Mesenchymal stem cell (in vitro differentiated cells and primary cell): ENCODE measurements around the gene AJAP1.

Experiments
- DNase-seq: peaks from one replicate; pipeline ENCODE4 v3.0.0-alpha.2; 2013
- H2AFZ ChIP-seq: one replicate; pipeline ENCODE4 v1.6.1; 2013; ENCODE audit warnings: low read depth, mild to moderate bottlenecking, control low read depth, inconsistent platforms, low read length, moderate library complexity
- H2AK5ac ChIP-seq: 2 replicates; pipeline ENCODE4 v1.6.1; 2013; ENCODE audit warnings: low read length, moderate library complexity, mild to moderate bottlenecking, inconsistent platforms; ENCODE audit not compliant: severe bottlenecking
- H2BK120ac ChIP-seq: one replicate; pipeline ENCODE4 v1.6.1; 2013; ENCODE audit warnings: low read depth, mild to moderate bottlenecking, inconsistent platforms, low read length, moderate library complexity
- H2BK12ac ChIP-seq, 2 experiments: one replicate each; pipeline ENCODE4 v1.6.1; 2013; ENCODE audit warnings: inconsistent platforms in 2 of 2, low read length in 2 of 2, mild to moderate bottlenecking in 2 of 2, moderate library complexity in 2 of 2, control low read depth in 1 of 2
- H2BK15ac ChIP-seq: one replicate; pipeline ENCODE4 v1.6.1; 2013; ENCODE audit warnings: mild to moderate bottlenecking, low read depth, inconsistent platforms; ENCODE audit not compliant: poor library complexity, severe bottlenecking
- H2BK5ac ChIP-seq: 2 replicates; pipeline ENCODE4 v1.6.1; 2013; ENCODE audit warnings: low read depth, mild to moderate bottlenecking, low read length, control low read depth, inconsistent platforms; ENCODE audit not compliant: poor library complexity, severe bottlenecking
- H3K14ac ChIP-seq, 2 experiments: one replicate each; pipeline ENCODE4 v1.6.1; 2013; ENCODE audit warnings: inconsistent platforms in 2 of 2, low read length in 2 of 2, control low read depth in 1 of 2, mild to moderate bottlenecking in 1 of 2, moderate library complexity in 1 of 2
- H3K18ac ChIP-seq, 2 experiments: one replicate each; pipeline ENCODE4 v1.6.1; 2013; ENCODE audit warnings: inconsistent platforms in 2 of 2, low read length in 2 of 2, control low read depth in 1 of 2, low read depth in 1 of 2, mild to moderate bottlenecking in 1 of 2
- H3K23ac ChIP-seq, 2 experiments: one replicate each; pipeline ENCODE4 v1.6.1; 2013; ENCODE audit warnings: inconsistent platforms in 2 of 2, low read length in 2 of 2, mild to moderate bottlenecking in 2 of 2, moderate library complexity in 2 of 2, control low read depth in 1 of 2
- H3K27ac ChIP-seq: 2 replicates; pipeline ENCODE4 v1.5.1; 2013; ENCODE audit warnings: mild to moderate bottlenecking, moderate library complexity, low read length, control low read depth, inconsistent platforms; ENCODE audit not compliant: poor library complexity, severe bottlenecking
- H3K27me3 ChIP-seq, 2 experiments: 2 replicates each; pipeline versions ENCODE4 v1.6.1 to v1.7.0; 2013; ENCODE audit warnings: low read length in 2 of 2, mild to moderate bottlenecking in 2 of 2, moderate library complexity in 2 of 2, control low read depth in 1 of 2, inconsistent platforms in 1 of 2; ENCODE audit not compliant: control insufficient read depth in 1 of 2, insufficient read depth in 1 of 2
- H3K36me3 ChIP-seq, 2 experiments: 2 replicates each; pipeline versions ENCODE4 v1.6.1 to v1.7.0; 2013; ENCODE audit warnings: low read length in 2 of 2, control low read depth in 1 of 2, inconsistent platforms in 1 of 2, low read depth in 1 of 2, mild to moderate bottlenecking in 1 of 2; ENCODE audit not compliant: insufficient read depth in 2 of 2, control insufficient read depth in 1 of 2
- H3K4ac ChIP-seq, 2 experiments: one replicate each; pipeline ENCODE4 v1.6.1; 2013; ENCODE audit warnings: inconsistent platforms in 2 of 2, low read length in 2 of 2, mild to moderate bottlenecking in 2 of 2, moderate library complexity in 2 of 2, control low read depth in 1 of 2, low read depth in 1 of 2
- H3K4me1 ChIP-seq: 2 replicates; pipeline ENCODE4 v1.6.1; 2013; ENCODE audit warnings: low read depth, low read length, control low read depth; ENCODE audit not compliant: control insufficient read depth, insufficient read depth
- H3K4me2 ChIP-seq: 2 replicates; pipeline ENCODE4 v1.6.1; 2013; ENCODE audit warnings: low read length, mild to moderate bottlenecking, inconsistent platforms; ENCODE audit not compliant: poor library complexity, severe bottlenecking
- H3K4me3 ChIP-seq, 2 experiments: 2 replicates each; pipeline versions ENCODE4 v1.5.1 to v1.7.0; 2013; ENCODE audit warnings: low read length in 2 of 2, mild to moderate bottlenecking in 2 of 2, control low read depth in 1 of 2, low read depth in 1 of 2; ENCODE audit not compliant: insufficient read depth in 1 of 2
- H3K79me1 ChIP-seq: replicated peaks from 2 replicates; pipeline ENCODE4 v1.6.1; 2013; ENCODE audit warnings: mild to moderate bottlenecking, control low read depth, low read length, inconsistent platforms; ENCODE audit not compliant: poor library complexity, severe bottlenecking
- H3K9ac ChIP-seq: 2 replicates; pipeline ENCODE4 v1.7.0; 2013; ENCODE audit warnings: mild to moderate bottlenecking, low read length, moderate library complexity
- H3K9me3 ChIP-seq: 2 replicates; pipeline ENCODE4 v1.7.0; 2013; ENCODE audit warnings: mild to moderate bottlenecking, low read length; ENCODE audit not compliant: control insufficient read depth
- H4K8ac ChIP-seq: one replicate; pipeline ENCODE4 v1.6.1; 2013; ENCODE audit warnings: inconsistent platforms, mild to moderate bottlenecking, low read length, moderate library complexity
- H4K91ac ChIP-seq: one replicate; pipeline ENCODE4 v1.6.1; 2013; ENCODE audit warnings: mild to moderate bottlenecking, low read length, inconsistent platforms
- WGBS: methylation state at CpG from one replicate; pipeline ENCODE4 v1.1.7; 2013; ENCODE audit warnings: mixed read lengths; 5-methylcytosine and 5-hydroxymethylcytosine counted together

AJAP1 gene

GRCh38 chr1:4756851-4757580 lies 102.6 kb downstream of the AJAP1 start:
- no peak overlapping the region for H2BK12ac ChIP-seq
- H3K23ac ChIP-seq = no peak overlapping the region
- H3K4me3 ChIP-seq = no peak overlapping the region
- no peaks in the 10 kb centered on the region for H3K79me1 ChIP-seq
- no peak overlapping the region for H2BK15ac ChIP-seq
- H3K9me3 ChIP-seq = peaks cover 10% of the 10 kb centered on the region
- peaks cover 2% of the 10 kb centered on the region for H3K4me1 ChIP-seq
- H2AK5ac ChIP-seq = no peak overlapping the region
- WGBS = 45% methylated on average over 10 of the region's 10 CpGs
- no peak overlapping the region for H4K91ac ChIP-seq
- H3K14ac ChIP-seq = no peak overlapping the region
- H2BK5ac ChIP-seq = no peak overlapping the region
- no peak overlapping the region for H3K9ac ChIP-seq
- H2BK120ac ChIP-seq = no peak overlapping the region
- H4K8ac ChIP-seq = no peak overlapping the region
- no peak overlapping the region for H2AFZ ChIP-seq
- H3K18ac ChIP-seq = no peak overlapping the region
- H3K36me3 ChIP-seq = no peaks in the 10 kb centered on the region
- DNase-seq = no peak
- no peak overlapping the region for H3K4me2 ChIP-seq
- no peak overlapping the region for H3K27ac ChIP-seq
- no peaks in the 10 kb centered on the region for H3K27me3 ChIP-seq
- no peak overlapping the region for H3K4ac ChIP-seq

- WGBS = 84% methylated on average over 8 of the region's 8 CpGs
- H3K9me3 ChIP-seq = peaks cover under 1% of the 10 kb centered on the region
These were observed 105.3 kb downstream of the AJAP1 start for GRCh38 chr1:4759671-4760070.

GRCh38 chr1:4760088-4760487 lies 105.7 kb downstream of the AJAP1 start:
- no peaks in the 10 kb centered on the region for H3K27me3 ChIP-seq
- no peak overlapping the region for H2BK5ac ChIP-seq
- H3K4ac ChIP-seq = no peak overlapping the region
- H3K14ac ChIP-seq = no peak overlapping the region
- H4K8ac ChIP-seq = no peak overlapping the region
- no peak for DNase-seq
- H3K4me3 ChIP-seq = no peak overlapping the region
- no peak overlapping the region for H3K4me2 ChIP-seq
- no peak overlapping the region for H2AK5ac ChIP-seq
- H2BK12ac ChIP-seq = no peak overlapping the region
- H2BK15ac ChIP-seq = no peak overlapping the region
- no peak overlapping the region for H2BK120ac ChIP-seq
- H4K91ac ChIP-seq = peak overlapping the region; percentile 25
- no peak overlapping the region for H3K9ac ChIP-seq
- H3K36me3 ChIP-seq = no peaks in the 10 kb centered on the region
- H3K4me1 ChIP-seq = peaks cover 2% of the 10 kb centered on the region
- no peaks in the 10 kb centered on the region for H3K79me1 ChIP-seq
- H3K18ac ChIP-seq = no peak overlapping the region
- H2AFZ ChIP-seq = no peak overlapping the region
- H3K27ac ChIP-seq = no peak overlapping the region
- H3K9me3 ChIP-seq = no peaks in the 10 kb centered on the region
- WGBS = 64% methylated on average over 5 of the region's 5 CpGs
- no peak overlapping the region for H3K23ac ChIP-seq

More at GRCh38 chr1:4759671-4760070, 105.3 kb downstream of the AJAP1 start:
- H3K14ac ChIP-seq = no peak overlapping the region
- H4K8ac ChIP-seq = no peak overlapping the region
- peaks cover 2% of the 10 kb centered on the region for H3K4me1 ChIP-seq
- no peak overlapping the region for H3K4me2 ChIP-seq
- no peaks in the 10 kb centered on the region for H3K36me3 ChIP-seq
- no peak overlapping the region for H3K23ac ChIP-seq
- no peak overlapping the region for H2BK15ac ChIP-seq
- no peak overlapping the region for H3K27ac ChIP-seq
- H3K4ac ChIP-seq = no peak overlapping the region
- no peak overlapping the region for H2AFZ ChIP-seq
- H3K27me3 ChIP-seq = no peaks in the 10 kb centered on the region
- H2BK12ac ChIP-seq = no peak overlapping the region
- H3K4me3 ChIP-seq = no peak overlapping the region
- no peak overlapping the region for H2AK5ac ChIP-seq
- no peak overlapping the region for H3K9ac ChIP-seq
- H3K18ac ChIP-seq = no peak overlapping the region
- no peak for DNase-seq
- no peak overlapping the region for H4K91ac ChIP-seq
- no peak overlapping the region for H2BK5ac ChIP-seq
- H3K79me1 ChIP-seq = no peaks in the 10 kb centered on the region
- H2BK120ac ChIP-seq = no peak overlapping the region

GRCh38 chr1:4761324-4761723 lies 106.9 kb downstream of the AJAP1 start:
- H3K14ac ChIP-seq = no peak overlapping the region
- no peak overlapping the region for H2BK5ac ChIP-seq
- no peak overlapping the region for H3K23ac ChIP-seq
- H2BK120ac ChIP-seq = no peak overlapping the region
- H3K27me3 ChIP-seq = no peaks in the 10 kb centered on the region
- H3K4me2 ChIP-seq = no peak overlapping the region
- no peak overlapping the region for H2BK15ac ChIP-seq
- H3K9me3 ChIP-seq = no peaks in the 10 kb centered on the region
- H3K9ac ChIP-seq = no peak overlapping the region
- no peak overlapping the region for H3K27ac ChIP-seq
- DNase-seq = no peak
- H2AFZ ChIP-seq = no peak overlapping the region
- WGBS = 82% methylated on average over 5 of the region's 5 CpGs
- H2AK5ac ChIP-seq = no peak overlapping the region
- H3K4me1 ChIP-seq = no peaks in the 10 kb centered on the region
- H3K4me3 ChIP-seq = no peak overlapping the region
- H3K4ac ChIP-seq = no peak overlapping the region
- no peak overlapping the region for H3K18ac ChIP-seq
- no peak overlapping the region for H4K8ac ChIP-seq
- H3K79me1 ChIP-seq = no peaks in the 10 kb centered on the region
- no peak overlapping the region for H4K91ac ChIP-seq
- H2BK12ac ChIP-seq = no peak overlapping the region
- no peaks in the 10 kb centered on the region for H3K36me3 ChIP-seq
